H1 (cell line): ENCODE data around the gene NUPR1. TPM values are rescaled to one million over a fixed set of nuclear protein-coding genes. Genes with fewer than 3 reads are reported as not detected.

Source experiments
- polyA plus RNA-seq, 7 experiments: library from polyadenylated mRNA; depleted of rRNA in 3 of 7; stranded (reverse) in 5 of 7; unstranded in 2 of 7; fragments of >200 nt in 5 of 7; fragments of 200-250 nt in 2 of 7; gene quantifications; 1 replicate in 5 of 7; 2 replicates in 1 of 7; 4 replicates in 1 of 7; pipeline versions ENCODE4 v1.2.1 to v1.2.3, GENCODE V29; 2011 to 2013; ENCODE audit warnings: missing spikeins in 2 of 7, mixed read lengths in 2 of 7
- total RNA-seq: library from RNA; stranded (reverse); fragmentation: NEBNext Ultra II Directional; extraction: Animal tissue kit (Norgen Biotek cat#: 25700); gene quantifications from 2 replicates; pipeline ENCODE4 v1.2.1, GENCODE V29; 2021
- TF ChIP-seq, protein P1 (sequence below): fragments of 300-600 bp; sonication (generic); IDR thresholded peaks from 2 replicates; pipeline ENCODE4 v1.7.1; 2012; ENCODE audit warnings: low read length, moderate library complexity, mild to moderate bottlenecking, inconsistent platforms; ENCODE audit not compliant: insufficient replicate concordance

Gene NUPR1
- total and polyA plus RNA-seq, 2 of the 8 experiments (the other 6 are each of a cell fraction or from before 2014, with no cell fraction given), result 0.17 to 0.20 TPM

DNA sequence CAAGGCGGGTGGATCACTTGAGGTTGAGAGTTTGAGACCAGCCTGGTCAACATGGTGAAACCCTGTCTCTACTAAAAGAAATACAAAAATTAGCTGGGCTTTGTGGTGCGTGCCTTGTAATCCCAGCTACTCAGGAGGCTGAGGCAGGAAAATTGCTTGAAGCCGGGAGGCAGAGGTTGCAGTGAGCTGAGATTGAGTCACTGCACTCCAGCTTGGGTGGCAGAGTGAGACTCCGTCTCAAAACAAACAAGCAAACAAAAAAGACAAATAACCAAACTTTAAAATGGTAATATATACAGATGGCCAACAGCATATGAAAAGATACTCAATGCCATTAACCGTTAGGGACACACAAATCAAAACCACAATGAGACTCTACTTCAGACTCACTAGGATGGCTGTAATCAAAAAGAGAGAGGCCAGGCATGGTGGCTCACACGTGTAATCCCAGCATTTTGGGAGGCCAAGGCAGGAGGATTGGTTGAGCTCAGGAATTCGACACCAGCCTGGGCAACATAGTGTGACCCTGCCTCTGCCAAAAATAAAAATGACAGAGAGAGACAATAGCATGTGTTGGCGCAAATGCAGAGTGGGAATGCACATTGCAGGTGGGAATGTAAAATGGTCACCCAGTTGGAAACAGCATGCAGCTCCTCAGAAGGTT is 36.8 kb upstream of the NUPR1 start (continued):
- TF ChIP-seq, protein P1, sequence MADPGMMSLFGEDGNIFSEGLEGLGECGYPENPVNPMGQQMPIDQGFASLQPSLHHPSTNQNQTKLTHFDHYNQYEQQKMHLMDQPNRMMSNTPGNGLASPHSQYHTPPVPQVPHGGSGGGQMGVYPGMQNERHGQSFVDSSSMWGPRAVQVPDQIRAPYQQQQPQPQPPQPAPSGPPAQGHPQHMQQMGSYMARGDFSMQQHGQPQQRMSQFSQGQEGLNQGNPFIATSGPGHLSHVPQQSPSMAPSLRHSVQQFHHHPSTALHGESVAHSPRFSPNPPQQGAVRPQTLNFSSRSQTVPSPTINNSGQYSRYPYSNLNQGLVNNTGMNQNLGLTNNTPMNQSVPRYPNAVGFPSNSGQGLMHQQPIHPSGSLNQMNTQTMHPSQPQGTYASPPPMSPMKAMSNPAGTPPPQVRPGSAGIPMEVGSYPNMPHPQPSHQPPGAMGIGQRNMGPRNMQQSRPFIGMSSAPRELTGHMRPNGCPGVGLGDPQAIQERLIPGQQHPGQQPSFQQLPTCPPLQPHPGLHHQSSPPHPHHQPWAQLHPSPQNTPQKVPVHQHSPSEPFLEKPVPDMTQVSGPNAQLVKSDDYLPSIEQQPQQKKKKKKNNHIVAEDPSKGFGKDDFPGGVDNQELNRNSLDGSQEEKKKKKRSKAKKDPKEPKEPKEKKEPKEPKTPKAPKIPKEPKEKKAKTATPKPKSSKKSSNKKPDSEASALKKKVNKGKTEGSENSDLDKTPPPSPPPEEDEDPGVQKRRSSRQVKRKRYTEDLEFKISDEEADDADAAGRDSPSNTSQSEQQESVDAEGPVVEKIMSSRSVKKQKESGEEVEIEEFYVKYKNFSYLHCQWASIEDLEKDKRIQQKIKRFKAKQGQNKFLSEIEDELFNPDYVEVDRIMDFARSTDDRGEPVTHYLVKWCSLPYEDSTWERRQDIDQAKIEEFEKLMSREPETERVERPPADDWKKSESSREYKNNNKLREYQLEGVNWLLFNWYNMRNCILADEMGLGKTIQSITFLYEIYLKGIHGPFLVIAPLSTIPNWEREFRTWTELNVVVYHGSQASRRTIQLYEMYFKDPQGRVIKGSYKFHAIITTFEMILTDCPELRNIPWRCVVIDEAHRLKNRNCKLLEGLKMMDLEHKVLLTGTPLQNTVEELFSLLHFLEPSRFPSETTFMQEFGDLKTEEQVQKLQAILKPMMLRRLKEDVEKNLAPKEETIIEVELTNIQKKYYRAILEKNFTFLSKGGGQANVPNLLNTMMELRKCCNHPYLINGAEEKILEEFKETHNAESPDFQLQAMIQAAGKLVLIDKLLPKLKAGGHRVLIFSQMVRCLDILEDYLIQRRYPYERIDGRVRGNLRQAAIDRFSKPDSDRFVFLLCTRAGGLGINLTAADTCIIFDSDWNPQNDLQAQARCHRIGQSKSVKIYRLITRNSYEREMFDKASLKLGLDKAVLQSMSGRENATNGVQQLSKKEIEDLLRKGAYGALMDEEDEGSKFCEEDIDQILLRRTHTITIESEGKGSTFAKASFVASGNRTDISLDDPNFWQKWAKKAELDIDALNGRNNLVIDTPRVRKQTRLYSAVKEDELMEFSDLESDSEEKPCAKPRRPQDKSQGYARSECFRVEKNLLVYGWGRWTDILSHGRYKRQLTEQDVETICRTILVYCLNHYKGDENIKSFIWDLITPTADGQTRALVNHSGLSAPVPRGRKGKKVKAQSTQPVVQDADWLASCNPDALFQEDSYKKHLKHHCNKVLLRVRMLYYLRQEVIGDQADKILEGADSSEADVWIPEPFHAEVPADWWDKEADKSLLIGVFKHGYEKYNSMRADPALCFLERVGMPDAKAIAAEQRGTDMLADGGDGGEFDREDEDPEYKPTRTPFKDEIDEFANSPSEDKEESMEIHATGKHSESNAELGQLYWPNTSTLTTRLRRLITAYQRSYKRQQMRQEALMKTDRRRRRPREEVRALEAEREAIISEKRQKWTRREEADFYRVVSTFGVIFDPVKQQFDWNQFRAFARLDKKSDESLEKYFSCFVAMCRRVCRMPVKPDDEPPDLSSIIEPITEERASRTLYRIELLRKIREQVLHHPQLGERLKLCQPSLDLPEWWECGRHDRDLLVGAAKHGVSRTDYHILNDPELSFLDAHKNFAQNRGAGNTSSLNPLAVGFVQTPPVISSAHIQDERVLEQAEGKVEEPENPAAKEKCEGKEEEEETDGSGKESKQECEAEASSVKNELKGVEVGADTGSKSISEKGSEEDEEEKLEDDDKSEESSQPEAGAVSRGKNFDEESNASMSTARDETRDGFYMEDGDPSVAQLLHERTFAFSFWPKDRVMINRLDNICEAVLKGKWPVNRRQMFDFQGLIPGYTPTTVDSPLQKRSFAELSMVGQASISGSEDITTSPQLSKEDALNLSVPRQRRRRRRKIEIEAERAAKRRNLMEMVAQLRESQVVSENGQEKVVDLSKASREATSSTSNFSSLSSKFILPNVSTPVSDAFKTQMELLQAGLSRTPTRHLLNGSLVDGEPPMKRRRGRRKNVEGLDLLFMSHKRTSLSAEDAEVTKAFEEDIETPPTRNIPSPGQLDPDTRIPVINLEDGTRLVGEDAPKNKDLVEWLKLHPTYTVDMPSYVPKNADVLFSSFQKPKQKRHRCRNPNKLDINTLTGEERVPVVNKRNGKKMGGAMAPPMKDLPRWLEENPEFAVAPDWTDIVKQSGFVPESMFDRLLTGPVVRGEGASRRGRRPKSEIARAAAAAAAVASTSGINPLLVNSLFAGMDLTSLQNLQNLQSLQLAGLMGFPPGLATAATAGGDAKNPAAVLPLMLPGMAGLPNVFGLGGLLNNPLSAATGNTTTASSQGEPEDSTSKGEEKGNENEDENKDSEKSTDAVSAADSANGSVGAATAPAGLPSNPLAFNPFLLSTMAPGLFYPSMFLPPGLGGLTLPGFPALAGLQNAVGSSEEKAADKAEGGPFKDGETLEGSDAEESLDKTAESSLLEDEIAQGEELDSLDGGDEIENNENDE, result no peak
